Measurements from ENCODE around the gene LRRC55. TPM values are rescaled to one million over a fixed set of nuclear protein-coding genes. Genes with fewer than 3 reads are reported as not detected.
"Not testable (repeated sequence)": the region's sequence is repeated elsewhere in the genome, so short reads cannot be mapped to it uniquely, and the experiment has no call there.

The LRRC55 gene
- total RNA-seq, 2 experiments from 2014 or later: not detected

DNA sequence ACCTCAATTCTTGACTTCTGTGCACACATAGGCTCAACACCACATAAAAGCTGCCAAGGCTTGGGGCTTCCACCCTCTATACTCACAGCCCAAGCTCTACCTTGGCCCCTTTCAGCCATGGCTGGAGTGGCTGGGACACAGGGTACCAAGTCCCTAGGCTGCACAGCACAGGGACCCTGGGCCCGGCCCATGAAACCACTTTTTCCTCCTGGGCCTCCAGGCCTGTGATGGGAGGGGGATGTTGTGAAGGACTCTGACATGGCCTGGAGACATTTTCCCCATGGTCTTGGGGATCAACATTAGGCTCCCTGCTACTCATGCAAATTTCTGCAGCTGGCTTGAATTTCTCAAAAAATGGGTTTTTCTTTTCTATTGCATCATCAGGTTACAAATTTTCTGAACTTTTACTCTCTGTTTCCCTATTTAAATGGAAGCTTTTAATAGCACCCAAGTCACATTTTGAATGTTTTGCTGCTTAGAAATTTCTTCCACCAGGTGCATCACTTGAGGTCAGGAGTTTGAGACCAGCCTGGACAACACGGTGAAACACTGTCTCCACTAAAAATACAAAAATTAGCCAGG lies 11.9 kb upstream of the LRRC55 start:
- H3K36me3 Mint-ChIP-seq; H3K4me1 Mint-ChIP-seq; DNase-seq; H3K27ac Mint-ChIP-seq; H3K4me3 Mint-ChIP-seq; CTCF ChIA-PET; H3K9me3 Mint-ChIP-seq (ENCODE audit: low read depth); ATAC-seq; H3K27me3 Mint-ChIP-seq: not testable (repeated sequence)

DNA sequence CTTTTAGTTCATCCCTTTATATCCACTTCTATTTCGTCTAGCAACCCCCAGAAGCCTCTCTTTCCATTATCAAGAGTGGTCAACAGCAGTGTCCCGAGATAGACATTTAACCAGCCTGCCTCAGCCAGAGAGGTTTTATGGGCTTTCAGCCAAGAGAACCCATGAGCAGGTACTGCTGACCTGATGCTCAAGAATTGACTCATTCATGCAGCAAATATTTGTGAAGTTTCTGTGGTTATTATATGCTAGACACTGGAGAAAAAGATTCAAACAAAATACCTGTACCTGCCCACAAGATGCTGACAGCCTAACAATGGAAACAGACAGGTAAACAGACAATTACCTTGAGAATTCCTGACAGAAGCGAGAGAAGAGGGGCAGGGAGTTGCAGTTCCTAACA lies 9.7 kb upstream of the LRRC55 start:
- Mint-ChIP-seq H3K27me3 (peaks cover 11% of the 10 kb centered on the region), H3K9me3 (ENCODE audit: low read depth) (no peaks in the 10 kb centered on the region), H3K36me3 (no peaks in the 10 kb centered on the region), H3K4me1 (no peaks in the 10 kb centered on the region), H3K4me3 (no peak overlapping the region), H3K27ac (no peak overlapping the region)
- ATAC-seq: no peak
- CTCF ChIA-PET: no interaction called here
- no peak for DNase-seq

DNA sequence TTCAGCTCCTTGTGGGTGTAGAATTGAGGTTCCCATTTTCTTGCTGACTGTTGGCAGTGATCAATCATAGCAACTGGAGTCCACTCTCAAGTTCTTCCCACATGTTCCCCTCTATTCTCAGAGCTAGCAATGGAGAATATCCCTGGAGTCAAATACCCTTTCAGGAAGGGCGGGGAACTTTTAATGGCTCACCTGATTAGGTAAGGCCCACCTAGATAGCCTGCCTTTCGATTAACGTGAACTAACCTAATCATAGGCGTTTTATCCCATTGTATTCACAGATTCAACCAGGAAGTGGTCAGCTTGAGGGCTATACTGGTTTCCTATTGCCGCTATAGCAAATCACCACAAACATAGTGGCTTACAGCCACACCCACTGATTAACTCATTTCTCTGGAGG lies 7.1 kb upstream of the LRRC55 start:
- no peaks in the 10 kb centered on the region for H3K4me1 Mint-ChIP-seq
- H3K4me3 Mint-ChIP-seq: no peak overlapping the region
- no peak for DNase-seq
- H3K9me3 Mint-ChIP-seq (ENCODE audit: low read depth): no peaks in the 10 kb centered on the region
- no peaks in the 10 kb centered on the region for H3K36me3 Mint-ChIP-seq
- no peak overlapping the region for H3K27ac Mint-ChIP-seq
- no peak for ATAC-seq
- CTCF ChIA-PET: no interaction called here
- peaks cover 23% of the 10 kb centered on the region for H3K27me3 Mint-ChIP-seq

DNA sequence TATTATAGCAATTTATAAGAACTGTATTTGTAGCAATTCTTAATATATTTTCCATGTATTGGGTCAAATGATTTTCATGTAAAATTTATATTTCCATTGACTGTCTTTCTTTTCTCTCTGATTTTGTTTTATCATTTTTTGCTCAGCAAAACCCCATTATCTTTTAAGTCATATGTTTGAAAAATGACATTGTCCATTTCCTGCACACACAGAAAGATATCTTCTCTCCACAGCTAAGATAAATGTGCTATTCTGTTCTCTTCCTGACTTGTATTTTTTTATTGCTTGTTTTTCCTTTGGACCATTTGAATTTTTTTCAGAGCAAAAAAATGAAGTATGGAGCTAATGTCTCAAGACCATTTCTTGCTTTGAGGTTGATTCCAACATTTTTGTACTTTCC lies 6.3 kb upstream of the LRRC55 start:
- Mint-ChIP-seq H3K4me3 (no peak overlapping the region), H3K9me3 (ENCODE audit: low read depth) (no peaks in the 10 kb centered on the region), H3K27me3 (peaks cover 29% of the 10 kb centered on the region), H3K27ac (no peak overlapping the region), H3K4me1 (no peaks in the 10 kb centered on the region), H3K36me3 (no peaks in the 10 kb centered on the region)
- DNase-seq: no peak
- CTCF ChIA-PET: no interaction called here
- ATAC-seq: no peak

GRCh38 chr11:57178334-57178733 lies 3.4 kb upstream of the LRRC55 start:
- Mint-ChIP-seq H3K4me3 (no peak overlapping the region), H3K36me3 (no peaks in the 10 kb centered on the region), H3K27ac (no peak overlapping the region), H3K9me3 (ENCODE audit: low read depth) (no peaks in the 10 kb centered on the region), H3K4me1 (no peaks in the 10 kb centered on the region), H3K27me3 (peaks cover 34% of the 10 kb centered on the region)
- DNase-seq: no peak
- no peak for ATAC-seq
- CTCF ChIA-PET: interaction anchor here (1.0 kb wide), 1 partner anchor 71 kb away, joined by 3 read pairs; no protein-coding TSS in a partner anchor

GRCh38 chr11:57179681-57180080 lies 2.1 kb upstream of the LRRC55 start:
- Mint-ChIP-seq H3K27me3 (peaks cover 34% of the 10 kb centered on the region), H3K36me3 (no peaks in the 10 kb centered on the region), H3K4me1 (no peaks in the 10 kb centered on the region), H3K27ac (no peak overlapping the region), H3K4me3 (no peak overlapping the region), H3K9me3 (ENCODE audit: low read depth) (no peaks in the 10 kb centered on the region)
- CTCF ChIA-PET: no interaction called here
- no peak for ATAC-seq
- no peak for DNase-seq

- Mint-ChIP-seq H3K4me1 (no peaks in the 10 kb centered on the region), H3K36me3 (no peaks in the 10 kb centered on the region), H3K4me3 (no peak overlapping the region), H3K27me3 (peaks cover 34% of the 10 kb centered on the region), H3K27ac (no peak overlapping the region), H3K9me3 (ENCODE audit: low read depth) (no peaks in the 10 kb centered on the region)
- CTCF ChIA-PET: no interaction called here
- DNase-seq (no peak), ATAC-seq (no peak)
Observed at GRCh38 chr11:57180081-57180561, 1.6 kb upstream of the LRRC55 start.

DNA sequence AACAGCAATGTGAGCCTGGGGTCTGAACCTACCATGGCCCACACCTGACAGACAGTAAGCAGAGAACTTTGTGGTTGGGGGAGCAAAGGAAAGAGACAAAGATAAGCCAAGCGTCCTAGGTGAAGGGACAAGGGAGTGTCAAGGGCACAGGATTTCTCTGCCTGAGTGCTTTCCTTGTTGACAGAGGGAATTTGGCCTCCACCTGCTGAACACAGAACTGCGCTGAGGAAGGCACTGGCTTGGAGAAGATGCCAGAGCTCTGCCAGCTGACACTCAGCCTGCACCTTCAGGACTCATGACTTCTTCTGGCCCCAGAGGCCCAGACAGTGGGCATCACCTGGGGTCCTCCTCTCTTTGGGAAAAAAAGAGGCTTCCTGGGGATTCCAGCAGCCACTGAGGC lies 789 bp upstream of the LRRC55 start:
- Mint-ChIP-seq H3K4me3 (no peak overlapping the region), H3K27me3 (peaks cover 31% of the 10 kb centered on the region), H3K4me1 (no peaks in the 10 kb centered on the region), H3K36me3 (no peaks in the 10 kb centered on the region), H3K27ac (no peak overlapping the region), H3K9me3 (ENCODE audit: low read depth) (no peaks in the 10 kb centered on the region)
- ATAC-seq: no peak
- DNase-seq: no peak
- CTCF ChIA-PET: no interaction called here

DNA sequence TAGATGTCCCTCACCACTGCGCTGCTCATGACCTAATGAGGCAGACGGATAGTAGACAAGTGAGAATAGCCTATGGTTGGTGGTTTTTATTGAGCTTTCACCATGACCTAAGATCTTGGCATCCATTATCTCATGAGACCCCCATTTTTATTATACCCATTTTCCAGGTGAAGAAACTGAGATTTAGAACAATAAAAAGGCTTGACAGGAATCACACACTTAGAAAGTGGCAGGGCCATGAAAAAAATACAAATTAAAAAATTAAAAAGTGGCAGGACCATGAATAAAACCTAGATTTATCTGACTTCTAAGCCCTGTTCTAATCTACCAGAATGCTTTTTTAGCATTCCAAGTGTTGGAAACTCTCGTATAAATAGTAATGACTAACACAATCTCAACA lies 1.1 kb downstream of the LRRC55 start:
- ATAC-seq: no peak
- no peak for DNase-seq
- CTCF ChIA-PET: no interaction called here
- Mint-ChIP-seq H3K9me3 (ENCODE audit: low read depth) (no peaks in the 10 kb centered on the region), H3K27me3 (peaks cover 23% of the 10 kb centered on the region), H3K27ac (no peak overlapping the region), H3K4me1 (no peaks in the 10 kb centered on the region), H3K36me3 (no peaks in the 10 kb centered on the region), H3K4me3 (no peak overlapping the region)

GRCh38 chr11:57190548-57190947 lies 8.8 kb downstream of the LRRC55 start:
- H3K36me3 Mint-ChIP-seq: no peaks in the 10 kb centered on the region
- H3K4me1 Mint-ChIP-seq: no peaks in the 10 kb centered on the region
- DNase-seq: no peak
- no peaks in the 10 kb centered on the region for H3K9me3 Mint-ChIP-seq (ENCODE audit: low read depth)
- H3K4me3 Mint-ChIP-seq: no peak overlapping the region
- ATAC-seq: no peak
- CTCF ChIA-PET: no interaction called here
- H3K27ac Mint-ChIP-seq: no peak overlapping the region
- no peaks in the 10 kb centered on the region for H3K27me3 Mint-ChIP-seq

- H3K4me3 Mint-ChIP-seq: no peak overlapping the region
- no peaks in the 10 kb centered on the region for H3K4me1 Mint-ChIP-seq
- CTCF ChIA-PET: no interaction called here
- H3K27ac Mint-ChIP-seq: no peak overlapping the region
- ATAC-seq: no peak
- DNase-seq: no peak
- no peaks in the 10 kb centered on the region for H3K9me3 Mint-ChIP-seq (ENCODE audit: low read depth)
- H3K27me3 Mint-ChIP-seq: no peaks in the 10 kb centered on the region
- no peaks in the 10 kb centered on the region for H3K36me3 Mint-ChIP-seq
Observed at GRCh38 chr11:57191311-57192219, 9.8 kb downstream of the LRRC55 start.

DNA sequence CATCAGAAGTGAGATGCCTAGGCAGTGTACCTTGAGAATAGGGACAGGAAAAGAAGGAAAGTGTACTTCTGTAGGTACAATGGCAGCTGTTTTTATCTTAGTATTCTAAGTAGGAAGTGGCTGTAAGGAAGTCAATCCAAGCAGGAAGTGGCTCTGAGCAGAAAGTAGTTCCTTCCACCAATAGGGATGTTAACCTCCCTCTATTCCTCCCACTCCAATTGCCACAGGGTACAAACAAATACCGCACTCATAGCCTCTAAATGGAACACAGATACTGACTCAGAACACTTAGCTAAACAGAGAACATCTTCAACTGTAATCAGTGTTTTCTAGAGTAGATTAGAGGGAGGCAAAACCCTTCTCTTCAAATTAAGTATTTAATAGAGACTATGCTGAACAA lies 10.6 kb downstream of the LRRC55 start:
- Mint-ChIP-seq H3K27ac (no peak overlapping the region), H3K36me3 (no peaks in the 10 kb centered on the region), H3K9me3 (ENCODE audit: low read depth) (no peaks in the 10 kb centered on the region), H3K4me1 (no peaks in the 10 kb centered on the region), H3K27me3 (no peaks in the 10 kb centered on the region), H3K4me3 (no peak overlapping the region)
- no peak for ATAC-seq
- no peak for DNase-seq
- CTCF ChIA-PET: no interaction called here

DNA sequence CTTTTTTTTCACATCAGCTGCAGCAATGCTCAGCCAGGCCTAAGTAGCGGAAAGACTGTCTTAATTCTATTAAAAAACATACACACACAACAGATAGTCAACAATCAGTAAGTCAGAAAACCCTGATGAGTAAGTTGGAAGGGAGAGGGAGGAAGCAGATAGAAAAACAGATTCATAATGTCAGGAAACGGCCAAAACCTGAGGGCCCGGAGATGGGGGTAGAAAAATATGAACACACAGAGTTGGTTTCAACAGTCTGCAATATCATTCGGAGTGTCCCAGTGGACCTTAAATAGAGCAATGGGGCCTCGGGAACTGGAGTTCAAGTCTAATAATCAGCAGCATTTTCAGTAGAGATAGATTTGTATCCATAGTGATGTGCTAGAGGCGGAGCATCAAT lies 14.8 kb downstream of the LRRC55 start:
- H3K27me3 Mint-ChIP-seq: no peaks in the 10 kb centered on the region
- no peaks in the 10 kb centered on the region for H3K36me3 Mint-ChIP-seq
- ATAC-seq: no peak
- no peaks in the 10 kb centered on the region for H3K4me1 Mint-ChIP-seq
- DNase-seq: no peak
- CTCF ChIA-PET: no interaction called here
- no peak overlapping the region for H3K27ac Mint-ChIP-seq
- no peaks in the 10 kb centered on the region for H3K9me3 Mint-ChIP-seq (ENCODE audit: low read depth)
- no peak overlapping the region for H3K4me3 Mint-ChIP-seq

DNA sequence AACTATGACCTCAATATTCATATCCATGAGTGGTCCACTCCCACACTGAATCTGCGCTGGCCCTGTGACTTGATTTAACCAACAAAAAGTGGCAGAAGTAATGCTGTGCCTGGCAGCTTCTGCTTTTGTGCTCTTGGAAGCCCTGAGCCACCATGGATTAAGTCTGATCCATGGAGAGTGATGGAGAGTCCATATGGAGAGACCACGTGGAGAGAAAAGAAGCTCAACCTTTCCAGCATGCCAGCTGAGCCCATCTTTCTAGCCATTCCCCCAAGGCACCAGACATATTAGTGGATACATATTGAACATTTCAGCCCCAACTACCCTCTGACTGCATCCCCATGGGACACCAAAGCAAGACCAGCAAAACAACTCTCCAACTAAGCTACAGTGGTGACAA lies 16.0 kb downstream of the LRRC55 start:
- Mint-ChIP-seq H3K4me3 (no peak overlapping the region), H3K27ac (no peak overlapping the region), H3K9me3 (ENCODE audit: low read depth) (no peaks in the 10 kb centered on the region), H3K27me3 (no peaks in the 10 kb centered on the region), H3K36me3 (no peaks in the 10 kb centered on the region), H3K4me1 (no peaks in the 10 kb centered on the region)
- CTCF ChIA-PET: no interaction called here
- DNase-seq (no peak), ATAC-seq (no peak)
